HCT116 (cell line): Measurements from ENCODE around the gene DENND4B. TPM values are rescaled to one million over a fixed set of nuclear protein-coding genes. Genes with fewer than 3 reads are reported as not detected.
"Not testable (repeated sequence)": the region's sequence is repeated elsewhere in the genome, so short reads cannot be mapped to it uniquely, and the experiment has no call there.

ENCODE experiments used
- ATAC-seq: fragments of 200-7000 bp; cut with Tn5 transposase; 2 replicates; pipeline ENCODE4 v1.9.1; 2020; ENCODE audit warnings: mild to moderate bottlenecking, moderate library complexity
- BruUV-seq: library from RNA; stranded (reverse); fragments of 400-500 nt; replicated peaks from 2 replicates; lab custom pipeline; 2021; lab: Mats Ljungman, UMichigan
- CTCF ChIA-PET: fragments of 300-600 bp; sonication (Branson Sonifier 250); formaldehyde crosslinking; loops from one replicate; lab custom pipeline; 2021; ENCODE audit warnings: antibody characterized with exemption; lab: Charles Lee
- POLR2A ChIA-PET: fragments of 300-600, 350-600 bp; sonication (Branson Sonifier 250); formaldehyde crosslinking; loops from one replicate; lab custom pipeline; 2021; ENCODE audit warnings: antibody characterized with exemption; lab: Charles Lee
- RAD21 ChIA-PET, 2 experiments: fragments of 300-600 bp; sonication (Branson Sonifier 250); formaldehyde crosslinking; loops; one replicate each; lab custom pipeline; 2023; ENCODE audit warnings: low total read pairs in 2 of 2; ENCODE audit not compliant: uncharacterized antibody in 2 of 2, unreplicated experiment in 2 of 2, low non-redundant PET in 1 of 2; lab: Charles Lee
- DNase-seq: peaks from one replicate; pipeline ENCODE4 v3.0.0-alpha.2; 2010; ENCODE audit warnings: low read depth, low spot score
- H2AFZ ChIP-seq: fragments of 200-600 bp; shearing (Covaris generic), sonication (generic); 2 replicates; pipeline ENCODE4 v1.6.1; 2017; ENCODE audit warnings: low read depth, mixed run types, mixed read lengths, antibody characterized with exemption, low read length; ENCODE audit not compliant: poor library complexity, severe bottlenecking
- H3K27ac ChIP-seq: 2 replicates; pipeline ENCODE4 v1.5.1; 2012; ENCODE audit warnings: low read depth, low read length
- H3K27me3 ChIP-seq: fragments of 200-600 bp; sonication (generic); 2 replicates; pipeline ENCODE4 v1.6.1; 2016; ENCODE audit warnings: mixed run types, low read length, mixed read lengths; ENCODE audit not compliant: insufficient read depth
- H3K36me3 ChIP-seq, 2 experiments: fragments of 200-500 bp in 1 of 2; fragments of 200-600 bp in 1 of 2; sonication (Bioruptor generic) in 1 of 2; sonication (generic) in 1 of 2; 2 replicates each; pipeline versions ENCODE4 v1.5.1 to v1.6.1; 2014 to 2016; ENCODE audit warnings: low read length in 2 of 2, inconsistent platforms in 1 of 2, mixed read lengths in 1 of 2, mixed run types in 1 of 2; ENCODE audit not compliant: insufficient read depth in 2 of 2, control insufficient read depth in 1 of 2
- H3K4me1 ChIP-seq, 2 experiments: fragments of 200-600 bp in 1 of 2; sonication (generic) in 1 of 2; 2 replicates each; pipeline versions ENCODE4 v1.5.1 to v1.6.1; 2012 to 2017; ENCODE audit warnings: low read length in 2 of 2, inconsistent platforms in 1 of 2, mild to moderate bottlenecking in 1 of 2, mixed read lengths in 1 of 2, mixed run types in 1 of 2, moderate library complexity in 1 of 2; ENCODE audit not compliant: insufficient read depth in 2 of 2, control insufficient read depth in 1 of 2
- H3K4me2 ChIP-seq: fragments of 200-600 bp; sonication (generic); 2 replicates; pipeline ENCODE4 v1.6.1; 2017; ENCODE audit warnings: mixed run types, low read length, mixed read lengths
- H3K4me3 ChIP-seq, 2 experiments: fragments of 200-600 bp in 1 of 2; sonication (generic) in 1 of 2; replicated peaks in 1 of 2; 2 replicates each; pipeline ENCODE4 v1.5.1; 2011 to 2016; ENCODE audit warnings: low read length in 2 of 2, control low read depth in 1 of 2, low read depth in 1 of 2, mild to moderate bottlenecking in 1 of 2, mixed read lengths in 1 of 2, mixed run types in 1 of 2
- H3K79me2 ChIP-seq: fragments of 200-600 bp; sonication (generic); 2 replicates; pipeline ENCODE4 v1.6.1; 2017; ENCODE audit warnings: mild to moderate bottlenecking, mixed run types, low read length, moderate library complexity, mixed read lengths; ENCODE audit not compliant: insufficient read depth
- H3K9ac ChIP-seq: fragments of 200-600 bp; sonication (generic); 2 replicates; pipeline ENCODE4 v1.6.1; 2016; ENCODE audit warnings: low read length, mixed read lengths
- H3K9me2 ChIP-seq: fragments of 200-600 bp; sonication (generic), shearing (Covaris generic); 2 replicates; pipeline ENCODE4 v1.6.1; 2017; ENCODE audit warnings: mixed run types, mild to moderate bottlenecking, moderate library complexity; ENCODE audit not compliant: insufficient read depth
- H3K9me3 ChIP-seq, 2 experiments: fragments of 200-500 bp in 1 of 2; fragments of 200-600 bp in 1 of 2; sonication (Bioruptor generic) in 1 of 2; sonication (generic) in 1 of 2; 2 replicates each; pipeline ENCODE4 v1.6.1; 2014 to 2017; ENCODE audit warnings: low read length in 2 of 2, mixed read lengths in 2 of 2, inconsistent platforms in 1 of 2, low read depth in 1 of 2, mild to moderate bottlenecking in 1 of 2, mixed run types in 1 of 2, moderate library complexity in 1 of 2; ENCODE audit not compliant: control insufficient read depth in 1 of 2, insufficient read depth in 1 of 2
- H4K20me1 ChIP-seq: fragments of 200-600 bp; sonication (generic), shearing (Covaris generic); 2 replicates; pipeline ENCODE4 v1.6.1; 2017; ENCODE audit warnings: mixed run types, mild to moderate bottlenecking, moderate library complexity; ENCODE audit not compliant: insufficient read depth
- CBX3 ChIP-seq: IDR thresholded peaks from 2 replicates; pipeline ENCODE4 v1.6.1; 2012; ENCODE audit warnings: low read depth
- EZH2phosphoT487 ChIP-seq: fragments of 200-600 bp; IDR thresholded peaks from 2 replicates; pipeline ENCODE4 v1.6.1; 2018; ENCODE audit warnings: antibody characterized with exemption, borderline replicate concordance
- POLR2A ChIP-seq: IDR thresholded peaks from 2 replicates; pipeline ENCODE4 v1.7.0; 2011; ENCODE audit warnings: borderline replicate concordance; ENCODE audit not compliant: insufficient read depth, insufficient read length; ENCODE audit errors: extremely low read depth
- POLR2AphosphoS5 ChIP-seq: IDR thresholded peaks from 2 replicates; pipeline ENCODE4 v1.6.1; 2011; ENCODE audit warnings: mild to moderate bottlenecking, low read depth, low read length, moderate library complexity
- RAD21 ChIP-seq: IDR thresholded peaks from 2 replicates; pipeline ENCODE4 v1.6.1; 2012; ENCODE audit warnings: low read depth, mild to moderate bottlenecking
- SIN3A ChIP-seq: IDR thresholded peaks from 2 replicates; pipeline ENCODE4 v1.6.1; 2012; ENCODE audit warnings: low read depth
- SP1 ChIP-seq: IDR thresholded peaks from 2 replicates; pipeline ENCODE4 v1.6.1; 2012; ENCODE audit warnings: low read depth
- SRF ChIP-seq: IDR thresholded peaks from 2 replicates; pipeline ENCODE4 v1.6.1; 2012; ENCODE audit warnings: low read depth
- TCF7L2 ChIP-seq: IDR thresholded peaks from 2 replicates; pipeline ENCODE4 v1.7.0; 2011; ENCODE audit warnings: borderline replicate concordance, inconsistent platforms; ENCODE audit not compliant: insufficient read depth, insufficient read length; ENCODE audit errors: extremely low read depth
- YY1 ChIP-seq: IDR thresholded peaks from 2 replicates; pipeline ENCODE4 v1.6.1; 2011; ENCODE audit warnings: low read length, low read depth, moderate library complexity, mild to moderate bottlenecking; ENCODE audit not compliant: insufficient replicate concordance; ENCODE audit errors: extremely low read depth
- ZNF274 ChIP-seq: fragments of 200-500 bp; sonication (Bioruptor generic); IDR thresholded peaks from 2 replicates; pipeline ENCODE4 v1.6.1; 2014; ENCODE audit warnings: mild to moderate bottlenecking, low read depth, low read length, inconsistent platforms
- intact Hi-C: fragments of 100-400 bp; cut with micrococcal nuclease; formaldehyde crosslinking; loops from 2 replicates; pipeline ENCODE4 v1.10.0; 2022
- total RNA-seq: library from RNA; stranded (reverse); gene quantifications from one replicate; pipeline ENCODE4 v1.2.1, GENCODE V29; 2021; ENCODE audit not compliant: unreplicated experiment
- TF ChIP-seq, protein P1 (sequence below): IDR thresholded peaks from 2 replicates; pipeline ENCODE4 v1.6.1; 2012
- TF ChIP-seq, protein P2 (sequence below): IDR thresholded peaks from 2 replicates; pipeline ENCODE4 v1.6.1; 2012

Gene DENND4B
- total RNA-seq, 1 experiment from 2014 or later: 70.8 TPM

DNA sequence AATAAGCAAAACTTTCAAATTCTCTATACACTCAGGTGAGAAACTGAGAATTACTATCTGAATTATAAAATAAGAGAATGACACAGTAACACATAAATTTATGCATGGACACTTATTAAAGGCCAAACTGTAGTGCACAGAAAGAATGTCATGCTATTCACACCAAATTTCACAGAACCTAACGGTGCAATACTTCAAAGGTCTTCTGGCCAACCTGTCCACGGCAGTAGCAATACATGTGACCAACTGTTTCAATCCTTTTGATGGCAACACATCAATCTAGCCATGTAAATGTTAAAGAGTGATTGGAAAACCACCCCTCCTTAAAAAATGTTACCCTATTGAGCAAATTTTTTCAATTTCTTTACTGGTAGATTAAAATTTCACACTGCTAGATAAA lies 34.2 kb downstream of the DENND4B start (continued):
- TF ChIP-seq, protein P1, sequence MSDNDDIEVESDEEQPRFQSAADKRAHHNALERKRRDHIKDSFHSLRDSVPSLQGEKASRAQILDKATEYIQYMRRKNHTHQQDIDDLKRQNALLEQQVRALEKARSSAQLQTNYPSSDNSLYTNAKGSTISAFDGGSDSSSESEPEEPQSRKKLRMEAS: no peak
- TF ChIP-seq POLR2AphosphoS5 (no peak), ZNF274 (no peak), TCF7L2 (no peak), RAD21 (no peak), YY1 (no peak), POLR2A (no peak), SP1 (no peak), SIN3A (no peak), SRF (no peak), CBX3 (no peak), EZH2phosphoT487 (no peak)
- TF ChIP-seq, protein P2, sequence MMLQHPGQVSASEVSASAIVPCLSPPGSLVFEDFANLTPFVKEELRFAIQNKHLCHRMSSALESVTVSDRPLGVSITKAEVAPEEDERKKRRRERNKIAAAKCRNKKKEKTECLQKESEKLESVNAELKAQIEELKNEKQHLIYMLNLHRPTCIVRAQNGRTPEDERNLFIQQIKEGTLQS: no peak
- TF ChIP-seq, all 23 proteins: peak for 0

DNA sequence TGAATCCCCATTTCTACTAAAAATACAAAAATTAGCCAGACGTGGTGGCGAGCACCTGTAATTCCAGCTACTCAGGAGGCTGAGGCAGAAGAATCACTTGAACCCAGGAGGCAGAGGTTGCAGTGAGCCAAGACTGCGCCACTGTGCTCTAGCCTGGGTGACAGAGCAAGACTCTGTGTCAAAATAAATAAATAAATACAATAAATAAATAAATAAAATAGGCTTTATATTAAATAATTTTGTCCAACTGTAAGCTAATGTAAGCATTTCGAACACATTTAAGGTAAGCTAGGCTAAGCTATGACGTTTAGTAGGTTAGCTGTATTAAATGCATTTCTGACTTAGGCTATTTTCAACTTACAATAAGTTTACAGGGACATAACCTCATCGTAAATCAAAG lies 36.0 kb downstream of the DENND4B start:
- H3K4me3 ChIP-seq, H4K20me1 ChIP-seq, H3K27me3 ChIP-seq, H3K9me3 ChIP-seq, H2AFZ ChIP-seq, CTCF ChIA-PET, H3K9me2 ChIP-seq, H3K27ac ChIP-seq, intact Hi-C loops, DNase-seq, H3K4me2 ChIP-seq, BruUV-seq, H3K9ac ChIP-seq, RAD21 ChIA-PET, H3K36me3 ChIP-seq, ATAC-seq, POLR2A ChIA-PET: not testable (repeated sequence)
- H3K79me2 ChIP-seq: peaks cover 84% of the 10 kb centered on the region
- H3K4me1 ChIP-seq: peaks cover 0 to 15% of the 10 kb centered on the region in 2 experiments; a peak in 3 of 4 replicates
